Gastrocnemius medialis (tissue), 4 donors: Measurements from ENCODE around the gene CDC20. TPM values are rescaled to one million over a fixed set of nuclear protein-coding genes. Genes with fewer than 3 reads are reported as not detected.

Source experiments
- ATAC-seq, 2 donors: fragments of 150-250 bp; one replicate each; pipeline ENCODE4 v1.9.1; 2016
- DNase-seq, 2 donors: peaks; one replicate each; pipeline ENCODE4 v3.0.0-alpha.2; 2019
- H3K27ac ChIP-seq, 4 donors: fragments of 200-600 bp; sonication (generic); 1 replicate in 1 of 4; 2 replicates in 3 of 4; pipeline ENCODE4 v1.5.1; 2016 to 2018; ENCODE audit warnings: mild to moderate bottlenecking in 2 of 4, moderate library complexity in 1 of 4
- H3K27me3 ChIP-seq, 3 donors: fragments of 200-600 bp; sonication (generic) in 2 of 3; 1 replicate in 1 of 3; 2 replicates in 2 of 3; pipeline versions ENCODE4 v1.5.1 to v1.6.0; 2016 to 2019; ENCODE audit warnings: mild to moderate bottlenecking in 1 of 3, moderate library complexity in 1 of 3
- H3K36me3 ChIP-seq, 2 donors: fragments of 200-600 bp; sonication (generic) in 1 of 2; one replicate each; pipeline ENCODE4 v1.5.1; 2017 to 2018
- H3K4me1 ChIP-seq, 2 donors: fragments of 200-600 bp; sonication (generic) in 1 of 2; one replicate each; pipeline ENCODE4 v1.5.1; 2016 to 2017; ENCODE audit warnings: mild to moderate bottlenecking in 2 of 2
- H3K4me3 ChIP-seq, 4 donors: fragments of 200-600 bp; sonication (generic) in 3 of 4; 1 replicate in 1 of 4; 2 replicates in 3 of 4; pipeline ENCODE4 v1.5.1; 2016 to 2019; ENCODE audit warnings: mild to moderate bottlenecking in 2 of 4
- H3K9me3 ChIP-seq, 3 donors: fragments of 200-600 bp; sonication (generic) in 2 of 3; 1 replicate in 1 of 3; 2 replicates in 2 of 3; pipeline ENCODE4 v1.5.1; 2016 to 2019
- CTCF ChIP-seq, 5 experiments: fragments of 450-650 bp in 3 of 5; fragments of 200-600 bp in 2 of 5; sonication (generic) in 2 of 5; IDR thresholded peaks in 4 of 5; conservative IDR thresholded peaks in 1 of 5; 1 replicate in 4 of 5; 2 replicates in 1 of 5; pipeline ENCODE4 v1.5.1; 2016 to 2019; ENCODE audit warnings: antibody characterized with exemption in 5 of 5, mild to moderate bottlenecking in 3 of 5, moderate library complexity in 3 of 5
- POLR2A ChIP-seq, 2 donors: fragments of 450-650 bp; IDR thresholded peaks; one replicate each; pipeline ENCODE4 v1.6.1; 2017; ENCODE audit warnings: antibody characterized with exemption in 2 of 2, mild to moderate bottlenecking in 2 of 2, moderate library complexity in 2 of 2
- in situ Hi-C, 4 donors: fragments of 200-750 bp; cut with MboI; loops; one replicate each; pipeline versions ENCODE4 v1.15.0 to v1.8.0; 2017; ENCODE audit warnings: low sequenced_read_pairs in 4 of 4
- intact Hi-C: fragments of 100-400 bp; cut with DNase I; formaldehyde crosslinking; loops from one replicate; pipeline ENCODE4 v1.15.1; 2023; ENCODE audit warnings: low total_unique reads
- total RNA-seq, 4 donors: library from RNA; depleted of rRNA; stranded (reverse); fragments of >200 nt; gene quantifications; one replicate each; pipeline versions ENCODE4 v1.1.0 to v1.2.3, GENCODE V29; 2016

Gene CDC20
- total RNA-seq, 4 donors from 2014 or later = 0.46 to 2.4 (median 0.76) TPM

- in situ Hi-C loops = no loop called here
- DNase-seq (peak; percentile 92 to 97), ATAC-seq (peak; percentile 99 to 100)
- Histone ChIP-seq H3K9me3 (no peaks in the 10 kb centered on the region), H3K4me3 (peak within 1 kb of the TSS; percentile 81 to 96 (median 92)), H3K36me3 (peaks cover 0 to 42% of the 10 kb centered on the region in 2 donors), H3K4me1 (peaks cover 25 to 26% of the 10 kb centered on the region in 2 donors), H3K27ac (peak within 1 kb of the TSS; percentile 88 to 94 (median 90)), H3K27me3 (no peaks in the 10 kb centered on the region)
- intact Hi-C loops = loop anchor here (1.0 to 2.0 kb wide), 3 partner anchors 21 to 41 kb away; partner anchors contain the start of genes CDC20 and ELOVL1
- TF ChIP-seq CTCF (IDR thresholded peaks at IDR 0.05 in 4 of 5, conservative IDR thresholded peaks at IDR 0.05 in 1 of 5) (no peak), POLR2A (IDR thresholded peaks at IDR 0.05) (peak; percentile 70 to 86)
These were observed 30.8 kb downstream of the CDC20 start, which contains the start of the genes MED8 and SZT2 for GRCh38 chr1:43389326-43390313. Gene MED8, minus strand, starts transcription at chr1:43389800. Its CDS starts 36 bp downstream, at chr1:43389764. Gene SZT2, plus strand, starts transcription at chr1:43389899. Its CDS starts 70 bp downstream, at chr1:43389969.

- Histone ChIP-seq H3K36me3 (peaks cover 0 to 17% of the 10 kb centered on the region in 2 donors), H3K9me3 (no peaks in the 10 kb centered on the region), H3K4me1 (peaks cover 22 to 25% of the 10 kb centered on the region in 2 donors), H3K27me3 (no peaks in the 10 kb centered on the region), H3K4me3 (no peak overlapping the region), H3K27ac (no peak overlapping the region)
- no peak for ATAC-seq
- in situ Hi-C loops (no loop called here), intact Hi-C loops (no loop called here)
- TF ChIP-seq POLR2A (IDR thresholded peaks at IDR 0.05) = no peak
- TF ChIP-seq CTCF (IDR thresholded peaks at IDR 0.05 in 4 of 5, conservative IDR thresholded peaks at IDR 0.05 in 1 of 5) = no peak
- DNase-seq = no peak
These were observed 33.9 kb downstream of the CDC20 start for GRCh38 chr1:43392702-43393101.

GRCh38 chr1:43395523-43395922 is 36.7 kb downstream of the CDC20 start:
- H3K4me1 ChIP-seq = peaks cover 5 to 8% of the 10 kb centered on the region in 2 donors
- DNase-seq (no peak), ATAC-seq (no peak)
- H3K9me3 ChIP-seq = no peaks in the 10 kb centered on the region
- intact Hi-C loops (no loop called here), in situ Hi-C loops (no loop called here)
- TF ChIP-seq POLR2A (IDR thresholded peaks at IDR 0.05) (no peak), CTCF (IDR thresholded peaks at IDR 0.05 in 4 of 5, conservative IDR thresholded peaks at IDR 0.05 in 1 of 5) (no peak)
- no peak overlapping the region for H3K4me3 ChIP-seq
- no peak overlapping the region for H3K27ac ChIP-seq
- H3K36me3 ChIP-seq = peaks cover 0 to 13% of the 10 kb centered on the region in 2 donors
- H3K27me3 ChIP-seq = no peaks in the 10 kb centered on the region

GRCh38 chr1:43396059-43396458 is 37.3 kb downstream of the CDC20 start:
- Histone ChIP-seq H3K27me3 (no peaks in the 10 kb centered on the region), H3K27ac (no peak overlapping the region), H3K4me1 (peaks cover 0 to 3% of the 10 kb centered on the region in 2 donors), H3K36me3 (peaks cover 0 to 13% of the 10 kb centered on the region in 2 donors), H3K9me3 (no peaks in the 10 kb centered on the region), H3K4me3 (no peak overlapping the region)
- no peak for TF ChIP-seq POLR2A (IDR thresholded peaks at IDR 0.05)
- TF ChIP-seq CTCF (IDR thresholded peaks at IDR 0.05 in 4 of 5, conservative IDR thresholded peaks at IDR 0.05 in 1 of 5) = no peak
- intact Hi-C loops = no loop called here
- ATAC-seq = no peak
- in situ Hi-C loops = no loop called here
- no peak for DNase-seq
